Measurements from ENCODE around the gene DBT. TPM values are rescaled to one million over a fixed set of nuclear protein-coding genes. Genes with fewer than 3 reads are reported as not detected.
"Not testable (repeated sequence)": the region's sequence is repeated elsewhere in the genome, so short reads cannot be mapped to it uniquely, and the experiment has no call there.

Gene DBT
- total RNA-seq, 1 experiment from 2014 or later = 3.6 TPM

- DNase-seq (ENCODE audit: low spot score) = no peak
Measured at GRCh38 chr1:100250807-100251206, 1.2 kb upstream of the DBT start.

- DNase-seq (ENCODE audit: low spot score) = no peak
Measured at GRCh38 chr1:100250264-100250663, 630 bp upstream of the DBT start.

DNA sequence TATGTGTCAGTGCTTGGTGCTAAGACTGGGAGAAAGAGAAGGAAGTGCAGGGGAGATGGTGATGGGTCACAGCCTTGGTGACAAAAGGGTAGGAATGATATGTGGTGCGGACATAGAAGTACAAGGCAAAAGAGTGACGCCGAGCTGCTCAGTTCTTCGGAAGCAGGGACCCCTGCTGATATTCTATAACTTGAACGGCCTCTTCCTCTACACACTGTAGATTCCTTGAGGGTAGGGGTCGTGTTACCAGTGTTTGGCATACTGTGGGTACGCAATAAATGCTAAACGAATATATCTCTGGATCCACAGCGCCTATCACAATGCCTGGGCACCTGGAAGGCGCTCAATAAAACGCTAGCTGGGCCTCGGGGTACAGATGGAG is 488 bp downstream of the DBT start:
- DNase-seq (ENCODE audit: low spot score) = no peak

GRCh38 chr1:100246738-100247137 is 2.9 kb downstream of the DBT start:
- no peak for DNase-seq (ENCODE audit: low spot score)

- DNase-seq (ENCODE audit: low spot score) = no peak
Measured at GRCh38 chr1:100240631-100241030, 9.0 kb downstream of the DBT start.

DNA sequence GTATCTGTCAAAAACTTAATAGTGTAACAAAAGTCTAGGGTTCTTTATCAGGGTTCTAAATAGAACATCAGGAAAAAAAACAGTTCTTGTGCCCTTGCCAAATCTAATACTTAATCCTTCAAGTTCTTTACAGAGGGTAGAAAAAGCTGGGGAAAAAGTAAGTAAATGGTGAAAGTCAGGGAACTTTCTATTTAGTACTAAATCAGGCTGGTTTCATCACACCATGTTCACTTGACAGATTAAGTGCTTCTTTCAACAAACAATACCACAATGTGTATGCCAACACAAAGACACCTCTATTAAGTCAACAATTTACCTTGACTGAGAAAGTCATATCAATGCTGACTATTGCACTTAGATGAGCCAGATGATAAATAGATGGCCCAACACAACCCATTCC is 9.7 kb downstream of the DBT start:
- no peak for DNase-seq (ENCODE audit: low spot score)

DNA sequence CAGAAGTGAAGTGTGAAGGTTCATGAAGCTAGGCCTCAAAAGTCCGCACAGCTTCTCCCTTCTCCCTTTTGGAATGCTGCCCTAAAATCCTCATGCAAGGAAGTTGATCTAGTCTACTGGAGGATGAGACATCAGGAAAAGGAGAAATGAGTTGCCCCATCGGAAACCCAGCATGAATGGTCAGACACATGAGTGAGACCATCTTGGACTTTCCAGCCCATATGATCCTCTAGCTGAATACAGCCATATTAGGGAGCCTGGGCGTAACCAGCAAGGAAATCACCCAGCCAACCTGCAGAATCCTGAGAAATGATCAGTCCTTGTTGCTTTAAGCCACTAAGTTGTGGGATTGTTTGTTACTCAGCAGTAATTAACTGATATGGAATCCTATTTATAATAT is 12.5 kb downstream of the DBT start:
- no peak for DNase-seq (ENCODE audit: low spot score)

- no peak for DNase-seq (ENCODE audit: low spot score)
Measured at GRCh38 chr1:100234432-100234831, 15.2 kb downstream of the DBT start.

DNA sequence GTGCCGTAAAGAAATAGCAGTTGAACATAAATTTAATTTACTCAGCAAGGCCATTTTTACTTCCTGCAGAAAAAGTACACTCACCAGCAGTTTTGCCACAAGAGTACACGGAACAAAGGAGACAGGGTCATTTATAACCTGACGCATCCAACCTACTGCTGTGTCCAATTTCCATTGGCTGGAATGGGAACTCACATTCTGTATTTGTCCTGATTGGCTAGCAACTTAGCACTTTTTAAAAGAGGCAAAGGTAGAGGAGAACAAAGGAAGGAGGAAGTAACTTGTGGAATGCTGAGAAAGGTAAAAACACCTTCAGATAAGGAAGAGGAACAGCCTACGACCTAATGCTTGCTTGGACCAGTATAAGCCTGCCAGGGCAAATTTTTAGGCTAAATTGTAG is 16.1 kb downstream of the DBT start:
- not testable (repeated sequence) for DNase-seq (ENCODE audit: low spot score)

DNA sequence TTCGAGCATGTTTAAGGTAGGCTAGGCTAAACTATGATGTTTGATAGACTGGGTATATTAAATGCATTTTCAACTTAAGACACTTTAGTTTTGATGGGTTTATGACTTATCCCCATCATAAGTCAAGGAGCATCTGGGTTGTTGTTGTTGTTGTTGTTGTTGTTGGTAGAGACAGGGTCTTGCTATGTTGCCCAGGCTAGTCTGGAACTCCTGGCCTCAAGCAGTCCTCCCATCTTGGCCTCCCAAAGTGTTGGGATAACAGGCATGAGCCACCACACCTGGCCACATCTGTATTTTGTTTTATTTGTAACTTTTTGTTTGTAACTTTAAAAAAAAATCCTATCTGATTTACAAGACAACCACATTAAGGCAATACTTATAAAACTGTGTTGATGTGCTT is 17.5 kb downstream of the DBT start:
- DNase-seq (ENCODE audit: low spot score) = no peak

- no peak for DNase-seq (ENCODE audit: low spot score)
Measured at GRCh38 chr1:100231721-100232120, 17.9 kb downstream of the DBT start.

DNA sequence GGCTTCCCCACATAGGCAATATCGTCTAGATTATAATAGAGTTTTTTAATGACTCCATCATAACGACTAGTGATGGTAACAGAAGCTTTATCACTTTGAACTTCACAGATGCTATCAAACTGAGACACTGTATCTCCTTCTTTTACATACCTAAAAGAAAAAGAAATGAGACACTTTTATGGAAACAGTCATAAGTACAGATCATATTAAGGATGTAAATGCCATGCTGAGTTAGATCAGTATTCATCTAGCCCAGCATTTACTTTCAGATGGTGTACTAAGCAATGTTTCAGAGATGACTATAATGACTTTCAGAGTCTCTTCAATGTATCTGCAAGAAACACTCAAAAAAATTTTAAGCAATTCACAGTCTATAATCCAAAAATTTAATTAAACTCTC is 18.9 kb downstream of the DBT start:
- no peak for DNase-seq (ENCODE audit: low spot score)

DNA sequence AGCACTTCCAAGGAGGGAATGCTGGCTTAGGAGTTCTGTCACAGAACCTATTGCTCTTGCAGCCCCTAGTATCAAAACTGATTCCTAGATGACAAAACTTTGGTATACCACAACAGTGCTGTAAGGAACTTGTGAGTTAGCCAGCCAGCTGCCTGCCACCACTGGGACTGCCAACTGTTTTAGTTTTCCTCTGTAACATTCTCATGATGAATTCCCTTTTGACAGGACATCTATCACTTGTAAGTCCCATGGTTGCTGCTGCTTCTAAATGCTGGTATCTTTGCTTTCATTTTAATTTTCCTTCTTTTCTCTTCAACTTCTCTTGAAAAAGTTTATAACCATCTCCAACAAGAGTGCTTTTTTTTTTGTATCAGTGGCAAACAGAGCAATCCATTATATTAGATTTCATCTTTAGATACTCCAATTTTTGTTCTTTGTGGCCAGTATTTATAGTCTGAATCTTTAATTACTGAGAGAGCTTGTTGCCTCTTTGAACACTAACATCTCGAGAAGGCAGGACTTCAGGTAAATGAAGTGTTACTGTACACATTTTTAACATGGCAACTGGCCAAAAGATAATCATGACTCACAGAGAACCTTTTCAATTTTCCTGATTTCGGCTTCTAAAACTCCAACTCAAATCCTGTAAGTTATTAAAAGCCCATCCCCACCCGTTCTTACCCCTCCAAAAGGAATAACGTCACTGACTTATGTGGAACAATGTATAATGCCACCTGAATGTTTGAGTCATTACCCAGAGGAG is 19.8 kb downstream of the DBT start:
- DNase-seq (ENCODE audit: low spot score) = no peak

GRCh38 chr1:100222428-100222827 is 27.2 kb downstream of the DBT start:
- no peak for DNase-seq (ENCODE audit: low spot score)

GRCh38 chr1:100219883-100220282 is 29.8 kb downstream of the DBT start:
- no peak for DNase-seq (ENCODE audit: low spot score)

GRCh38 chr1:100219457-100219856 is 30.2 kb downstream of the DBT start:
- no peak for DNase-seq (ENCODE audit: low spot score)

DNA sequence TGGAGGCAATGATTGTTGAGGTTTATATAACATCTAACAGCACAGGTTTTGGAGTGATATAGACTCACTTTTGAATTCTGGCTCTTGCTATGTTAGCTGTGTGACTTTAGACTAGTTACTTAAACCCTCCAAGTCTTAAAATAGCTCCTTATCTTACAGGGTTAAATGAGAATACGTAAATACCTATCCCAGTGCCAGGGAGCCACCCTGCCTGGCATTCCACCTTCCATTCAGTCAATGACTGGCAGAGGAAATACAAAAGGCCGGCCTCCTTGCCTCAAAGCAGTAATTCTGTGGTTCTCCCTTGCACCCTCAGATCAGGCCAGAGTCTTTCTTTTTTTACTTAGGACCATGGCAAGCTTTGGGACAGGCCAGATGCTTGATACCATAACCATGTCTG is 31.8 kb downstream of the DBT start:
- no peak for DNase-seq (ENCODE audit: low spot score)

- DNase-seq (ENCODE audit: low spot score) = no peak
Measured at GRCh38 chr1:100215101-100215500, 34.5 kb downstream of the DBT start.

- DNase-seq (ENCODE audit: low spot score) = no peak
Measured at GRCh38 chr1:100213141-100213540, 36.5 kb downstream of the DBT start.

GRCh38 chr1:100206301-100206700 is 43.3 kb downstream of the DBT start:
- no peak for DNase-seq (ENCODE audit: low spot score)

DNA sequence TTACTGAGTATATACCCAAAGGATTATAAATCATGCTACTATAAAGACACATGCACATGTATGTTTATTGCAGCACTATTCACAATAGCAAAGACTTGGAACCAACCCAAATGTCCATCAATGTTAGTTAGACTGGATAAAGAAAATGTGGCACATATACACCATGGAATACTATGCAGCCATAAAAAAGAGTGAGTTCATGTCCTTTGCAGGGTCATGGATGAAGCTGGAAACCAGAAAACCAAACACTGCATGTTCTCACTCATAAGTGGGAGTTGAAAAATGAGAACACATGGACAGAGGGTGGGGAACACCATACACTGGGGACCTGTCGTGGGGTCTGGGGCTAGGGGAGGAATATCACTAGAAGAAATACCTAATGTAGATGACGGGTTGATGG is 44.0 kb downstream of the DBT start:
- not testable (repeated sequence) for DNase-seq (ENCODE audit: low spot score)

DNA sequence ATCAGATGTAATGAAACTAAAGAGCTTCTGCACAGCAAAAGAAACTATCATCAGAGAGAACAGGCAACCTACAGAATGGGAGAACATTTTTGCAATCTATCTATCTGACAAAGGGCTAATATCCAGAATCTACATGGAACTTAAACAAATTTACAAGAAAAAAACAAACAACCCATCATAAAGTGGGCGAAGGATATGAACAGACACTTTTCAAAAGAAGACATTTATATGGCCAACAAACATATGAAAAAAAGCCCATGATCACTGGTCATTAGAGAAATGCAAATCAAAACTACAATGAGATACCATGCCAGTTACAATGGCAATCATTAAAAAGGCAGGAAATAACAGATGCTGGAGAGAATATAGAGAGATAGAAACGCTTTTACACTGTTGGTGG is 44.5 kb downstream of the DBT start:
- DNase-seq (ENCODE audit: low spot score) = not testable (repeated sequence)

GRCh38 chr1:100202703-100203102 is 46.9 kb downstream of the DBT start:
- DNase-seq (ENCODE audit: low spot score) = not testable (repeated sequence)

DNA sequence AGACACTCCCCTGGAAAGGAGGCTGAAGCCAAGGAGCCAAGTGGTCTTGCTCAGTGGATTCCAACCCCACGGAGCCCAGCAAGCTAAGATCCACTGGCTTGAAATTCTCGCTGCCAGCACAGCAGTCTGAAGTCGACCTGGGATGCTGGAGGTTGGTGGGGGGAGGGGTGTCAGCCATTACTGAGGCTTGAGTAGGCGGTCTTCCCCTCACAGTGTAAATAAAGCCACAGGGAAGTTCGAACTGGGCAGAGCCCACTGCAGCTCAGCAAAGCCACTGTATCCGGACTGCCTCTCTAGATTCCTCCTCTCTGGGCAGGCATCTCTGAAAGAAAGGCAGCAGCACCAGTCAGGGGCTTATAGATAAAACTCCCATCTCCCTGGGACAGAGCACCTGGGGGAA is 49.6 kb downstream of the DBT start:
- not testable (repeated sequence) for DNase-seq (ENCODE audit: low spot score)
